ENCODE data around the gene AUP1. TPM values are rescaled to one million over a fixed set of nuclear protein-coding genes. Genes with fewer than 3 reads are reported as not detected.

Gene AUP1
- total and polyA plus RNA-seq, 9 of the 15 experiments (the other 6 are each of a cell fraction or from before 2014, with no cell fraction given): 70.7 to 245 (median 165) TPM

DNA sequence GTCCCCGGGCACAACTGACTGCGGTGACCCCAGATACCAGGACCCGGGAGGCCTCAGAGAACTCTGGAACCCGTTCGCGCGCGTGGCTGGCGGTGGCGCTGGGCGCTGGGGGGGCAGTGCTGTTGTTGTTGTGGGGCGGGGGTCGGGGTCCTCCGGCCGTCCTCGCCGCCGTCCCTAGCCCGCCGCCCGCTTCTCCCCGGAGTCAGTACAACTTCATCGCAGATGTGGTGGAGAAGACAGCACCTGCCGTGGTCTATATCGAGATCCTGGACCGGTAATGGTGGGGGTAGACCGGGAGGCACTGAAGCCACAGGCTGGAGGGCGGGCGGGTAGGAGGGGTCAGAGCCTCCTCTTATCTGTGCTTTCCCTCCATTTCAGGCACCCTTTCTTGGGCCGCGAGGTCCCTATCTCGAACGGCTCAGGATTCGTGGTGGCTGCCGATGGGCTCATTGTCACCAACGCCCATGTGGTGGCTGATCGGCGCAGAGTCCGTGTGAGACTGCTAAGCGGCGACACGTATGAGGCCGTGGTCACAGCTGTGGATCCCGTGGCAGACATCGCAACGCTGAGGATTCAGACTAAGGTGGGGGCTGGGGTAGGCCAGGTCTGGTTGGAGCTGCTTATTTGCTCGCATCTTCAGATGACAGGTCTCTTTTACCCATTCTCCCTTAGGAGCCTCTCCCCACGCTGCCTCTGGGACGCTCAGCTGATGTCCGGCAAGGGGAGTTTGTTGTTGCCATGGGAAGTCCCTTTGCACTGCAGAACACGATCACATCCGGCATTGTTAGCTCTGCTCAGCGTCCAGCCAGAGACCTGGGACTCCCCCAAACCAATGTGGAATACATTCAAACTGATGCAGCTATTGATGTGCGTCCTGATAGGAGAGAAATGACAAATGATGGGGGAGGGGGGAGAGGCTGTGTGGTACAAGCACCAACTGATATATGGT, 1.0 kb upstream of the AUP1 start (continued):
- TF ChIP-seq CCAR2 (IDR thresholded peaks at IDR 0.05; ENCODE audit: low read depth, low read length): no peak
- no peak for TF ChIP-seq HLTF (IDR thresholded peaks at IDR 0.05)
- TF ChIP-seq, protein P1, sequence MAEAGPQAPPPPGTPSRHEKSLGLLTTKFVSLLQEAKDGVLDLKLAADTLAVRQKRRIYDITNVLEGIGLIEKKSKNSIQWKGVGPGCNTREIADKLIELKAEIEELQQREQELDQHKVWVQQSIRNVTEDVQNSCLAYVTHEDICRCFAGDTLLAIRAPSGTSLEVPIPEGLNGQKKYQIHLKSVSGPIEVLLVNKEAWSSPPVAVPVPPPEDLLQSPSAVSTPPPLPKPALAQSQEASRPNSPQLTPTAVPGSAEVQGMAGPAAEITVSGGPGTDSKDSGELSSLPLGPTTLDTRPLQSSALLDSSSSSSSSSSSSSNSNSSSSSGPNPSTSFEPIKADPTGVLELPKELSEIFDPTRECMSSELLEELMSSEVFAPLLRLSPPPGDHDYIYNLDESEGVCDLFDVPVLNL (CRISPR knock-in tag; IDR thresholded peaks at IDR 0.05; ENCODE audit: low read depth): peak; percentile 65; the same call in 1 of the 2 replicates
- no peak for TF ChIP-seq ZNF445 (CRISPR knock-in tag; IDR thresholded peaks at IDR 0.05; ENCODE audit: low read depth)
- TF ChIP-seq, protein P2, sequence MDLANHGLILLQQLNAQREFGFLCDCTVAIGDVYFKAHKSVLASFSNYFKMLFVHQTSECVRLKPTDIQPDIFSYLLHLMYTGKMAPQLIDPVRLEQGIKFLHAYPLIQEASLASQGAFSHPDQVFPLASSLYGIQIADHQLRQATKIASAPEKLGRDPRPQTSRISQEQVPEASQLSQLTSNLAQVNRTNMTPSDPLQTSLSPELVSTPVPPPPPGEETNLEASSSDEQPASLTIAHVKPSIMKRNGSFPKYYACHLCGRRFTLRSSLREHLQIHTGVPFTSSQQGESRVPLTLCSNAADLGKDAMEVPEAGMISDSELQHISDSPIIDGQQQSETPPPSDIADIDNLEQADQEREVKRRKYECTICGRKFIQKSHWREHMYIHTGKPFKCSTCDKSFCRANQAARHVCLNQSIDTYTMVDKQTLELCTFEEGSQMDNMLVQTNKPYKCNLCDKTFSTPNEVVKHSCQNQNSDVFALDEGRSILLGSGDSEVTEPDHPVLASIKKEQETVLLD (IDR thresholded peaks at IDR 0.05): 0 out of 2 replicates have a peak, but pooled peaks have one; percentile 29
- peak; percentile 7 to 79; a peak in 3 of 4 replicates for TF ChIP-seq RCOR1 (IDR thresholded peaks at IDR 0.05; ENCODE audit: borderline replicate concordance in 1 of 2, low read depth in 2 of 2, low read length in 2 of 2)
- 0 out of 2 replicates have a peak, but pooled peaks have one; percentile 48 for TF ChIP-seq MXI1 (IDR thresholded peaks at IDR 0.05; ENCODE audit: low read depth, low read length)
- no peak for TF ChIP-seq PURB (CRISPR knock-in tag; IDR thresholded peaks at IDR 0.05; ENCODE audit: low read depth)
- peak; percentile 85; the same call in 1 of the 2 replicates for TF ChIP-seq RNF2 (IDR thresholded peaks at IDR 0.05)
- TF ChIP-seq SMAD4 (CRISPR knock-in tag; conservative IDR thresholded peaks at IDR 0.05): peak; percentile 73
- TF ChIP-seq RHOXF2B (CRISPR knock-in tag; conservative IDR thresholded peaks at IDR 0.05): no peak
- TF ChIP-seq MTA2 (IDR thresholded peaks at IDR 0.05; ENCODE audit: low read depth): peak; percentile 63
- TF ChIP-seq STAT5B (CRISPR knock-in tag; IDR thresholded peaks at IDR 0.05): no peak
- 0 out of 2 replicates have a peak, but pooled peaks have one; percentile 1 for TF ChIP-seq HCFC1 (IDR thresholded peaks at IDR 0.05; ENCODE audit: low read depth, low read length)
- TF ChIP-seq CXXC5 (CRISPR knock-in tag; IDR thresholded peaks at IDR 0.05): peak; percentile 84
- TF ChIP-seq BHLHE40 (IDR thresholded peaks at IDR 0.05; ENCODE audit: low read length): peak; percentile 66
- no peak for TF ChIP-seq POLR3G (IDR thresholded peaks at IDR 0.05; ENCODE audit: extremely low read depth, insufficient read length, insufficient replicate concordance)
- 0 out of 2 replicates have a peak, but pooled peaks have one; percentile 15 for TF ChIP-seq MTA1 (IDR thresholded peaks at IDR 0.05; ENCODE audit: borderline replicate concordance)
- TF ChIP-seq NR1H2 (CRISPR knock-in tag; IDR thresholded peaks at IDR 0.05): no peak
- no peak for TF ChIP-seq HMG20B (CRISPR knock-in tag; IDR thresholded peaks at IDR 0.05)
- no peak for TF ChIP-seq SMAD1 (IDR thresholded peaks at IDR 0.05; ENCODE audit: low read depth, low read length, partially characterized antibody)
- TF ChIP-seq, protein P3, sequence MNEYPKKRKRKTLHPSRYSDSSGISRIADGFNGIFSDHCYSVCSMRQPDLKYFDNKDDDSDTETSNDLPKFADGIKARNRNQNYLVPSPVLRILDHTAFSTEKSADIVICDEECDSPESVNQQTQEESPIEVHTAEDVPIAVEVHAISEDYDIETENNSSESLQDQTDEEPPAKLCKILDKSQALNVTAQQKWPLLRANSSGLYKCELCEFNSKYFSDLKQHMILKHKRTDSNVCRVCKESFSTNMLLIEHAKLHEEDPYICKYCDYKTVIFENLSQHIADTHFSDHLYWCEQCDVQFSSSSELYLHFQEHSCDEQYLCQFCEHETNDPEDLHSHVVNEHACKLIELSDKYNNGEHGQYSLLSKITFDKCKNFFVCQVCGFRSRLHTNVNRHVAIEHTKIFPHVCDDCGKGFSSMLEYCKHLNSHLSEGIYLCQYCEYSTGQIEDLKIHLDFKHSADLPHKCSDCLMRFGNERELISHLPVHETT (CRISPR knock-in tag; conservative IDR thresholded peaks at IDR 0.05 in 1 of 2, IDR thresholded peaks at IDR 0.05 in 1 of 2): peak in 1 of 2 experiments; percentile 28; a peak in 1 of 4 replicates
- TF ChIP-seq MAFG (tag; conservative IDR thresholded peaks at IDR 0.05): no peak
- peak; percentile 53 for TF ChIP-seq CCNT2 (IDR thresholded peaks at IDR 0.05; ENCODE audit: borderline replicate concordance, extremely low read depth, insufficient read length, low read depth, low read length)

Data from K562 (cell line).